ENCODE measurements around the gene PSME3IP1. TPM values are rescaled to one million over a fixed set of nuclear protein-coding genes. Genes with fewer than 3 reads are reported as not detected.
"Not testable (repeated sequence)": the region's sequence is repeated elsewhere in the genome, so short reads cannot be mapped to it uniquely, and the experiment has no call there.

Gene PSME3IP1
- total RNA-seq, 1 donor from 2014 or later, result 77.8 TPM

DNA sequence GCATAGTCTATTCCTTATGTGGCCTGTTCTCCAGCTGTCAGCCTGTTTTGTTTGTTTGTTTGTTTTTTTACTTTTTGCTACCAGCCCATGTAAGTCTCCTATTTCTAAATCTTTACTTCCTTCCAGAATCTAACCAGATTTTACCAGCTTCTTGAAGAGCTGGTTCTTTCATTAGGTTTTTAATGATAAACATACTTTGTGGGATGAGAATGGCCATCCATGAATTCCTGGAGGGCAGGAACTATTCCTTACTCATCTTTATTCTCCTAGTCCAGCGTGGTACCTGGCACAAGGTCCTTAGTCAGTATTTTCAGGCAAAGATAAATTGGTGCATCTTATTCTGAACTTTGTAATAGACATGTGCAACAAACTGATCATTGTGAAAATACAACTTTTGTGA, 17.6 kb upstream of the PSME3IP1 start:
- TF ChIP-seq, protein P1, sequence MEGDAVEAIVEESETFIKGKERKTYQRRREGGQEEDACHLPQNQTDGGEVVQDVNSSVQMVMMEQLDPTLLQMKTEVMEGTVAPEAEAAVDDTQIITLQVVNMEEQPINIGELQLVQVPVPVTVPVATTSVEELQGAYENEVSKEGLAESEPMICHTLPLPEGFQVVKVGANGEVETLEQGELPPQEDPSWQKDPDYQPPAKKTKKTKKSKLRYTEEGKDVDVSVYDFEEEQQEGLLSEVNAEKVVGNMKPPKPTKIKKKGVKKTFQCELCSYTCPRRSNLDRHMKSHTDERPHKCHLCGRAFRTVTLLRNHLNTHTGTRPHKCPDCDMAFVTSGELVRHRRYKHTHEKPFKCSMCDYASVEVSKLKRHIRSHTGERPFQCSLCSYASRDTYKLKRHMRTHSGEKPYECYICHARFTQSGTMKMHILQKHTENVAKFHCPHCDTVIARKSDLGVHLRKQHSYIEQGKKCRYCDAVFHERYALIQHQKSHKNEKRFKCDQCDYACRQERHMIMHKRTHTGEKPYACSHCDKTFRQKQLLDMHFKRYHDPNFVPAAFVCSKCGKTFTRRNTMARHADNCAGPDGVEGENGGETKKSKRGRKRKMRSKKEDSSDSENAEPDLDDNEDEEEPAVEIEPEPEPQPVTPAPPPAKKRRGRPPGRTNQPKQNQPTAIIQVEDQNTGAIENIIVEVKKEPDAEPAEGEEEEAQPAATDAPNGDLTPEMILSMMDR (IDR thresholded peaks at IDR 0.05), result no peak
- Histone ChIP-seq H3K4me1 (no peaks in the 10 kb centered on the region), H3K27ac (no peak overlapping the region), H3K4me3 (no peak overlapping the region), H3K9me3 (no peaks in the 10 kb centered on the region), H3K36me3 (peaks cover 42% of the 10 kb centered on the region), H3K27me3 (no peaks in the 10 kb centered on the region)
- no peak for ATAC-seq
- intact Hi-C loops (cut with DNase I), result no loop called here
- no peak for DNase-seq

DNA sequence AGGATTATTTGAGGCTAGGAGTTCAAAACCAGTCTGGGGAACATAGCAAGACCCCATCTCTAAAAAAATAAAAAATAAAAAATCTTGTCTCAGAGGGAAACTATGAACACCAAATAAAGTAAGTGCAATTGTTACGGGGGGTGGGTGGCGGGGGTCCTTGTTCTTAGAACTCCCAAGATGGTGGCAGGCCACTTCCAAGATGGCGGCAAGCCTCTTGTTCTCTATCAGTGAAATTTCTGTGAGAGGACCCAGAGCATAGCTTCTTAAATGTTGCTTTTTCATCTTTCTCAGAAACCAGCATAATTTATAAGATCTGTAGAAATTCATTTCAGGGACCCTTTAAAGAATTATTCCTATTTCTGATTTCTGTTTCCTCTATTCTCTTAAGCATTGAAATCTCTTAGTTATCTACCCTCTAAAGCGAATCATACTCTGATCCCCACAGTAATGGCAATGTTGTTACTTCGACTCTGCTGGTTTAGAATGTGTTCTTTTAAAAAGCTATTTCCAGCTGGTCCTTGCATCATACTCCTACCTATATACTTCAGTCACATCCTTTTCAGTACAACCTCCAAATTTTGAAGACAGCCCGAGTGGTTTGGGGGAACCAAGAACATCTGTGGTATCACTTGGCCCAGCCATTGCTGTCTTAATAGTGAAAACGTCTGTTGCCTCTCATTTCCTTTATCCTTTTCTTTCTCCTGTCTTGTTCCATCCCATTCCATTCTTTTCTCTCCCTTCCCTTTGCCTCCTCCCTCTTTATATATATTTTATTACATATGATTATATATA, 16.5 kb upstream of the PSME3IP1 start:
- H3K27me3 ChIP-seq, result no peaks in the 10 kb centered on the region
- intact Hi-C loops (cut with DNase I), result no loop called here
- TF ChIP-seq, protein P1 (IDR thresholded peaks at IDR 0.05), result no peak
- DNase-seq (no peak), ATAC-seq (no peak)
- H3K36me3 ChIP-seq, result peaks cover 31% of the 10 kb centered on the region
- no peak overlapping the region for H3K4me3 ChIP-seq
- no peaks in the 10 kb centered on the region for H3K9me3 ChIP-seq
- no peak overlapping the region for H3K27ac ChIP-seq
- H3K4me1 ChIP-seq, result no peaks in the 10 kb centered on the region

DNA sequence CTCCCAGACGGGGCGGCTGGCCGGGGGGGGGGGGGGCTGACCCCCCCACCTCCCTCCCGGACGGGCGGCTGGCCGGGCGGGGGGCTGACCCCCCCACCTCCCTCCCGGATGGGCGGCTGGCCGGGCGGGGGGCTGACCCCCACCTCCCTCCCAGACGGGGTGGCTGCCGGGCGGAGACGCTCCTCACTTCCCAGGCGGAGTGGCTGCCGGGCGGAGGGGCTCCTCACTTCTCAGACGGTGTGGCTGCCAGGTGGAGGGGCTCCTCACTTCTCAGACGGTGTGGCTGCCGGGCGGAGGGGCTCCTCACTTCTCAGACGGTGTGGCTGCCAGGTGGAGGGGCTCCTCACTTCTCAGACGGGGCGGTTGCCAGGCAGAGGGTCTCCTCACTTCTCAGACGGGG, 15.1 kb upstream of the PSME3IP1 start:
- not testable (repeated sequence) for DNase-seq, H3K4me1 ChIP-seq

DNA sequence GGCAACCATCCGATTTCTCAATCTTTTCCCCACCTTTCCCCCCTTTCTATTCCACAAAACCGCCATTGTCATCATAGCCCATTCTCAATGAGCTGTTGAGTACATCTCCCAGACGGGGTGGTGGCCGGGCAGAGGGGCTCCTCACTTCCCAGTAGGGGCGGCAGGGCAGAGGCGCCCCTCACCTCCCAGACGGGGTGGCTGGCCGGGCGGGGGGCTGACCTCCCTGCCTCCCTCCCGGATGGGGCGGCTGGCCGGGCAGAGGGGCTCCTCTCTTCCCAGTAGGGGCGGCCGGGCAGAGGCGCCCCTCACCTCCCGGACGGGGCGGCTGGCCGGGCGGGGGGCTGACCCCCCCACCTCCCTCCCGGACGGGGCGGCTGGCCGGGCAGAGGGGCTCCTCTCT, 14.5 kb upstream of the PSME3IP1 start:
- ATAC-seq; intact Hi-C loops (cut with DNase I); H3K27ac ChIP-seq; DNase-seq; H3K27me3 ChIP-seq; H3K4me3 ChIP-seq; H3K4me1 ChIP-seq; H3K9me3 ChIP-seq: not testable (repeated sequence)
- H3K36me3 ChIP-seq, result peaks cover 11% of the 10 kb centered on the region

More for the DNA sequence above, 15.1 kb upstream of the PSME3IP1 start:
- H3K9me3 ChIP-seq; H3K4me3 ChIP-seq; H3K27me3 ChIP-seq; intact Hi-C loops (cut with DNase I); H3K27ac ChIP-seq; ATAC-seq: not testable (repeated sequence)
- H3K36me3 ChIP-seq, result peaks cover 17% of the 10 kb centered on the region

DNA sequence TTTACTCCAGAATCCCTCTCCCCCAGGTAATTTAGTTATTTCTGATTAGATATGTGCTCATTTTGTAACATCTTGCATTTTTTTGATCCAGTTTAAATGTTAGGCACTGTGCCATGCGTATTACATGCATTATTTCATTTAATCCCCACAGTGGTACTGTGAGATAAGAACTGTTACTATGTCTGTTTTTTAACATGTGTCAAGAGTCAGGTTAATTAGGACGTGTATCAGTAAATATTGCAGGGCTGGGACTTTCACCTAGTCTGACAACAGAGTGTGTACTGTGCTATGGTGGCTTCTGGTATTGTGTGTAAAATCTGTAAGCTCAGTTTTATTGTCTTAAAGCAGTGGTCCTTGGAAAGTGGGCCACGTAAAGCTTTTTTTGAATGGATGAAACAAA, 10.9 kb upstream of the PSME3IP1 start:
- TF ChIP-seq, protein P1 (IDR thresholded peaks at IDR 0.05), result no peak
- no peak overlapping the region for H3K4me3 ChIP-seq
- intact Hi-C loops (cut with DNase I), result no loop called here
- ATAC-seq, result no peak
- H3K9me3 ChIP-seq, result no peaks in the 10 kb centered on the region
- no peak overlapping the region for H3K27ac ChIP-seq
- H3K27me3 ChIP-seq, result no peaks in the 10 kb centered on the region
- H3K36me3 ChIP-seq, result no peaks in the 10 kb centered on the region
- DNase-seq, result no peak
- H3K4me1 ChIP-seq, result peaks cover 8% of the 10 kb centered on the region

DNA sequence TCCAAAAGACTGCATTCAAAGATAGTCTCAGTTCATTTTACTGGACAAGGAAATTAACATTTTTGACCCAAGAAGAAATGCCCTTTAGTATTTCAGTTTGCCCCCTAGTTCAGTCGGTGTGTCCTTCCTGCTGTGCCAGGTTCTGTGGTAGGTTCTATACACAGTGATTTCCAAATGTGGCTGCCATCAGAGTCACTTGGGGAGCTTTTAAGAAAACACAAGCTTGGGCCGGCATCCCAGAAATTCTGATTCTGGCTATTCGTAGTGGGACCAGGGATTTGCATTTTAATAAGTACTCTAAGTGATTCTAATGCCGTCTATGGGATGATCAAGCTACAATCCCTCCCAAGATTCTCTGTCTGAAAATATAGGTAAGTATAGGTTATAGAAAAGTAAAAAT, 10.4 kb upstream of the PSME3IP1 start:
- intact Hi-C loops (cut with DNase I), result no loop called here
- Histone ChIP-seq H3K4me3 (no peak overlapping the region), H3K4me1 (peaks cover 13% of the 10 kb centered on the region), H3K9me3 (no peaks in the 10 kb centered on the region), H3K27me3 (no peaks in the 10 kb centered on the region), H3K36me3 (no peaks in the 10 kb centered on the region), H3K27ac (no peak overlapping the region)
- DNase-seq, result no peak
- ATAC-seq, result no peak
- TF ChIP-seq, protein P1 (IDR thresholded peaks at IDR 0.05), result no peak

Data from upper lobe of right lung (tissue), 1 donor.